HEK293 (cell line): ENCODE data around the gene SPINK13.

ENCODE experiments used
- CTCF ChIA-PET: fragments of 350-600 bp; formaldehyde crosslinking; extraction: SDS; loops from one replicate; lab custom pipeline; 2021; ENCODE audit warnings: antibody characterized with exemption; lab: Yijun Ruan, JAX
- POLR2A ChIA-PET: fragments of 300-600 bp; formaldehyde crosslinking; extraction: SDS; loops from one replicate; lab custom pipeline; 2020; ENCODE audit warnings: antibody characterized with exemption, inconsistent platforms; lab: Yijun Ruan, JAX
- H3K27ac ChIP-seq: fragments of 200-500 bp; sonication (Bioruptor generic); 2 replicates; pipeline ENCODE4 v1.5.1; 2014; ENCODE audit warnings: low read depth, low read length, control low read depth, inconsistent platforms; ENCODE audit errors: extremely low read depth
- H3K36me3 ChIP-seq, 2 experiments: fragments of 200-500 bp in 1 of 2; sonication (Bioruptor generic) in 1 of 2; 1 replicate in 1 of 2; 2 replicates in 1 of 2; pipeline ENCODE4 v1.5.1; 2014 to 2017; ENCODE audit warnings: inconsistent platforms in 2 of 2, low read length in 2 of 2; ENCODE audit not compliant: control insufficient read depth in 2 of 2, insufficient read depth in 1 of 2
- H3K4me1 ChIP-seq: fragments of 200-500 bp; sonication (Bioruptor generic); 2 replicates; pipeline ENCODE4 v1.5.1; 2014; ENCODE audit warnings: mild to moderate bottlenecking, low read length, inconsistent platforms; ENCODE audit not compliant: control insufficient read depth, insufficient read depth
- H3K4me3 ChIP-seq: 2 replicates; pipeline ENCODE4 v1.5.1; 2011; ENCODE audit warnings: low read depth, mild to moderate bottlenecking, control low read depth, low read length, moderate library complexity
- H3K9me3 ChIP-seq: fragments of 200-500 bp; sonication (Bioruptor generic); 2 replicates; pipeline ENCODE4 v1.5.1; 2014; ENCODE audit warnings: low read depth, low read length, inconsistent platforms; ENCODE audit not compliant: control insufficient read depth, insufficient read depth
- EGR2 ChIP-seq: fragments of 450-650 bp; formaldehyde crosslinking; IDR thresholded peaks from 2 replicates; pipeline ENCODE4 v1.5.1; 2016; ENCODE audit warnings: low read depth, missing biosample characterization, missing genetic modification characterization
- IKZF3 ChIP-seq: fragments of 450-650 bp; IDR thresholded peaks from 2 replicates; pipeline ENCODE4 v1.5.0; 2018; ENCODE audit warnings: missing biosample characterization, mild to moderate bottlenecking, missing genetic modification characterization, moderate library complexity
- KLF8 ChIP-seq: fragments of 450-650 bp; formaldehyde crosslinking; IDR thresholded peaks from 2 replicates; pipeline ENCODE4 v1.5.1; 2016; ENCODE audit warnings: missing biosample characterization, missing genetic modification characterization
- PRDM6 ChIP-seq: fragments of 450-650 bp; formaldehyde crosslinking; IDR thresholded peaks from 2 replicates; pipeline ENCODE4 v1.5.1; 2017; ENCODE audit warnings: missing biosample characterization, missing genetic modification characterization
- ZBTB6 ChIP-seq: fragments of 450-650 bp; formaldehyde crosslinking; IDR thresholded peaks from 2 replicates; pipeline ENCODE4 v1.5.1; 2017; ENCODE audit warnings: missing biosample characterization, missing genetic modification characterization
- ZNF155 ChIP-seq: fragments of 450-650 bp; formaldehyde crosslinking; IDR thresholded peaks from 2 replicates; pipeline ENCODE4 v1.5.1; 2016; ENCODE audit warnings: missing biosample characterization, missing genetic modification characterization
- ZNF184 ChIP-seq: fragments of 450-650 bp; IDR thresholded peaks from 2 replicates; pipeline ENCODE4 v1.5.1; 2018; ENCODE audit warnings: missing biosample characterization, mild to moderate bottlenecking, missing genetic modification characterization
- ZNF2 ChIP-seq: fragments of 450-650 bp; formaldehyde crosslinking; IDR thresholded peaks from 2 replicates; pipeline ENCODE4 v1.5.1; 2016; ENCODE audit warnings: missing biosample characterization, missing genetic modification characterization
- ZNF221 ChIP-seq: fragments of 450-650 bp; formaldehyde crosslinking; IDR thresholded peaks from 2 replicates; pipeline ENCODE4 v1.5.1; 2017; ENCODE audit warnings: missing biosample characterization, missing genetic modification characterization, borderline replicate concordance
- ZNF426 ChIP-seq: fragments of 450-650 bp; formaldehyde crosslinking; IDR thresholded peaks from 2 replicates; pipeline ENCODE4 v1.5.1; 2017; ENCODE audit warnings: missing biosample characterization, missing genetic modification characterization, mild to moderate bottlenecking, inconsistent platforms, moderate library complexity
- ZNF501 ChIP-seq: fragments of 450-650 bp; formaldehyde crosslinking; IDR thresholded peaks from 2 replicates; pipeline ENCODE4 v1.5.1; 2016; ENCODE audit warnings: missing biosample characterization, missing genetic modification characterization
- ZNF529 ChIP-seq: fragments of 450-650 bp; formaldehyde crosslinking; IDR thresholded peaks from 2 replicates; pipeline ENCODE4 v1.5.1; 2017; ENCODE audit warnings: missing genetic modification characterization, missing biosample characterization; ENCODE audit not compliant: insufficient replicate concordance
- ZNF621 ChIP-seq: fragments of 450-650 bp; formaldehyde crosslinking; IDR thresholded peaks from 2 replicates; pipeline ENCODE4 v1.5.1; 2017; ENCODE audit warnings: missing biosample characterization, missing genetic modification characterization
- ZNF670 ChIP-seq: fragments of 450-650 bp; formaldehyde crosslinking; IDR thresholded peaks from 2 replicates; pipeline ENCODE4 v1.5.1; 2016; ENCODE audit warnings: missing biosample characterization, missing genetic modification characterization, low read depth
- ZNF692 ChIP-seq: fragments of 450-650 bp; formaldehyde crosslinking; IDR thresholded peaks from 2 replicates; pipeline ENCODE4 v1.5.1; 2016; ENCODE audit warnings: missing biosample characterization, missing genetic modification characterization
- ZNF701 ChIP-seq: fragments of 450-650 bp; formaldehyde crosslinking; IDR thresholded peaks from 2 replicates; pipeline ENCODE4 v1.5.1; 2016; ENCODE audit warnings: missing biosample characterization, missing genetic modification characterization
- ZNF791 ChIP-seq: fragments of 450-650 bp; formaldehyde crosslinking; IDR thresholded peaks from 2 replicates; pipeline ENCODE4 v1.5.1; 2016; ENCODE audit warnings: missing biosample characterization, missing genetic modification characterization
- ZSCAN5A ChIP-seq: fragments of 450-650 bp; formaldehyde crosslinking; IDR thresholded peaks from 2 replicates; pipeline ENCODE4 v1.5.1; 2016; ENCODE audit warnings: missing biosample characterization, missing genetic modification characterization

Gene SPINK13

GRCh38 chr5:148311484-148311883 lies 42.9 kb downstream of the SPINK13 start:
- H3K9me3 ChIP-seq = no peaks in the 10 kb centered on the region
- TF ChIP-seq ZNF621 = no peak
- no peak for TF ChIP-seq ZNF501
- TF ChIP-seq IKZF3 (tag by site-specific recombination) = no peak
- no peak for TF ChIP-seq ZNF221 (tag by site-specific recombination)
- TF ChIP-seq, all 188 proteins: peak for 0
- H3K36me3 ChIP-seq = no peaks in the 10 kb centered on the region
- no peak overlapping the region for H3K27ac ChIP-seq
- no peak overlapping the region for H3K4me3 ChIP-seq
- POLR2A ChIA-PET = no interaction called here
- no peaks in the 10 kb centered on the region for H3K4me1 ChIP-seq
- CTCF ChIA-PET = interaction anchor here (5.1 kb wide), 1 partner anchor 63 kb away, joined by 24 read pairs; no protein-coding TSS in a partner anchor

- no peak within 1 kb of the TSS for H3K27ac ChIP-seq
- TF ChIP-seq ZNF155 (tag by site-specific recombination) (no peak), EGR2 (no peak), KLF8 (tag by site-specific recombination) (no peak), ZNF701 (tag by site-specific recombination) (no peak), ZNF426 (tag by site-specific recombination) (no peak), PRDM6 (tag by site-specific recombination) (no peak), ZBTB6 (tag by site-specific recombination) (no peak), ZNF670 (tag by site-specific recombination) (no peak), ZNF529 (tag by site-specific recombination) (no peak), ZNF184 (tag by site-specific recombination) (no peak), ZNF2 (tag by site-specific recombination) (no peak), ZNF501 (no peak), ZSCAN5A (tag by site-specific recombination) (no peak), ZNF791 (tag by site-specific recombination) (no peak), ZNF692 (tag by site-specific recombination) (no peak)
- H3K4me3 ChIP-seq = no peak within 1 kb of the TSS
- no peaks in the 10 kb centered on the region for H3K4me1 ChIP-seq
- H3K9me3 ChIP-seq = no peaks in the 10 kb centered on the region
- ChIA-PET POLR2A (no interaction called here), CTCF (interaction anchor here (5.1 kb wide), 1 partner anchor 62 kb away, joined by 24 read pairs; no protein-coding TSS in a partner anchor)
- H3K36me3 ChIP-seq = no peaks in the 10 kb centered on the region
These were observed 43.6 kb downstream of the SPINK13 start, which contains the start of gene SPINK7 for GRCh38 chr5:148312153-148312552. SPINK7 (plus strand) TSS chr5:148312423; CDS start chr5:148312484, 61 bp downstream.
